ENCODE results near the gene CKAP5. TPM values are rescaled to one million over a fixed set of nuclear protein-coding genes. Genes with fewer than 3 reads are reported as not detected.

CKAP5 gene
- total RNA-seq, 2 experiments from 2014 or later = 23.2 to 26.9 TPM

DNA sequence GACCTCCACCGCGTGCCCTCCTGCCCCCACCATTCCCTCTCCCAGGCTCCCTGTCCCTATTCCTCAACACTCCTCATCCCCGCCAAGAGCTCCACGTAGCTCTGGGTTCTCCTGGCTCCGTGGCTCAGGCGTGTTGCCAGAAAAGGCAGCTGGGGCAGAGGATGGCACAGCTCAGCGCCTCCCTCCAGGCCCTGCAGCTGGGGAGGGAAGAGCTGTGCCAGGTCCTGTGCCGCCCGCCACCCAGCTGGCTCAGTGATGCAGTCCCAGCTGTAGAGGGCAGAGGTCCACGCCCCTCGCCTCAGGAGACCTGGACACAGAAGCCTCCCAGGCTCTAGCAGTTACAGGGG lies 149.9 kb downstream of the CKAP5 start:
- CTCF ChIA-PET = no interaction called here
- H3K9me3 Mint-ChIP-seq = no peaks in the 10 kb centered on the region
- peak overlapping the region; percentile 20 for H3K4me3 Mint-ChIP-seq
- peak in 1 of 14 experiments; percentile 9 for DNase-seq
- H3K4me3 ChIP-seq (ENCODE audit: low read length) = no peak overlapping the region
- H3K4me1 Mint-ChIP-seq (ENCODE audit: low read depth) = peaks cover 37% of the 10 kb centered on the region
- peaks cover 59% of the 10 kb centered on the region for H3K4me1 ChIP-seq (ENCODE audit: insufficient read depth, low read length)
- no peak overlapping the region for H3K27ac ChIP-seq (ENCODE audit: low read depth in 1 of 2, low read length in 2 of 2)
- peaks cover 69% of the 10 kb centered on the region for H3K36me3 Mint-ChIP-seq (ENCODE audit: low read depth)
- TF ChIP-seq, protein P1, sequence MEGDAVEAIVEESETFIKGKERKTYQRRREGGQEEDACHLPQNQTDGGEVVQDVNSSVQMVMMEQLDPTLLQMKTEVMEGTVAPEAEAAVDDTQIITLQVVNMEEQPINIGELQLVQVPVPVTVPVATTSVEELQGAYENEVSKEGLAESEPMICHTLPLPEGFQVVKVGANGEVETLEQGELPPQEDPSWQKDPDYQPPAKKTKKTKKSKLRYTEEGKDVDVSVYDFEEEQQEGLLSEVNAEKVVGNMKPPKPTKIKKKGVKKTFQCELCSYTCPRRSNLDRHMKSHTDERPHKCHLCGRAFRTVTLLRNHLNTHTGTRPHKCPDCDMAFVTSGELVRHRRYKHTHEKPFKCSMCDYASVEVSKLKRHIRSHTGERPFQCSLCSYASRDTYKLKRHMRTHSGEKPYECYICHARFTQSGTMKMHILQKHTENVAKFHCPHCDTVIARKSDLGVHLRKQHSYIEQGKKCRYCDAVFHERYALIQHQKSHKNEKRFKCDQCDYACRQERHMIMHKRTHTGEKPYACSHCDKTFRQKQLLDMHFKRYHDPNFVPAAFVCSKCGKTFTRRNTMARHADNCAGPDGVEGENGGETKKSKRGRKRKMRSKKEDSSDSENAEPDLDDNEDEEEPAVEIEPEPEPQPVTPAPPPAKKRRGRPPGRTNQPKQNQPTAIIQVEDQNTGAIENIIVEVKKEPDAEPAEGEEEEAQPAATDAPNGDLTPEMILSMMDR (IDR thresholded peaks at IDR 0.05) = no peak
- H3K27ac Mint-ChIP-seq = no peak overlapping the region
- no peak for ATAC-seq (ENCODE audit: poor library complexity)
- H3K36me3 ChIP-seq (ENCODE audit: insufficient read depth, low read length) = peaks cover 48% of the 10 kb centered on the region
- no peaks in the 10 kb centered on the region for H3K27me3 Mint-ChIP-seq
- no peaks in the 10 kb centered on the region for H3K9me3 ChIP-seq (ENCODE audit: control insufficient read depth in 1 of 2, insufficient read depth in 1 of 2, low read length in 2 of 2)
- POLR2A ChIA-PET = interaction anchor here (10.9 kb wide), 1 partner anchor 23 kb away, joined by 146 read pairs; no protein-coding TSS in a partner anchor
- intact Hi-C loops (cut with DNase I, micrococcal nuclease) = loop anchor here in 1 of 2 experiments (10.0 kb wide), 1 partner anchor 581 kb away; no protein-coding TSS in a partner anchor
- H3K27me3 ChIP-seq (ENCODE audit: control insufficient read depth in 1 of 2, insufficient read depth in 2 of 2, low read length in 2 of 2) = no peaks in the 10 kb centered on the region

DNA sequence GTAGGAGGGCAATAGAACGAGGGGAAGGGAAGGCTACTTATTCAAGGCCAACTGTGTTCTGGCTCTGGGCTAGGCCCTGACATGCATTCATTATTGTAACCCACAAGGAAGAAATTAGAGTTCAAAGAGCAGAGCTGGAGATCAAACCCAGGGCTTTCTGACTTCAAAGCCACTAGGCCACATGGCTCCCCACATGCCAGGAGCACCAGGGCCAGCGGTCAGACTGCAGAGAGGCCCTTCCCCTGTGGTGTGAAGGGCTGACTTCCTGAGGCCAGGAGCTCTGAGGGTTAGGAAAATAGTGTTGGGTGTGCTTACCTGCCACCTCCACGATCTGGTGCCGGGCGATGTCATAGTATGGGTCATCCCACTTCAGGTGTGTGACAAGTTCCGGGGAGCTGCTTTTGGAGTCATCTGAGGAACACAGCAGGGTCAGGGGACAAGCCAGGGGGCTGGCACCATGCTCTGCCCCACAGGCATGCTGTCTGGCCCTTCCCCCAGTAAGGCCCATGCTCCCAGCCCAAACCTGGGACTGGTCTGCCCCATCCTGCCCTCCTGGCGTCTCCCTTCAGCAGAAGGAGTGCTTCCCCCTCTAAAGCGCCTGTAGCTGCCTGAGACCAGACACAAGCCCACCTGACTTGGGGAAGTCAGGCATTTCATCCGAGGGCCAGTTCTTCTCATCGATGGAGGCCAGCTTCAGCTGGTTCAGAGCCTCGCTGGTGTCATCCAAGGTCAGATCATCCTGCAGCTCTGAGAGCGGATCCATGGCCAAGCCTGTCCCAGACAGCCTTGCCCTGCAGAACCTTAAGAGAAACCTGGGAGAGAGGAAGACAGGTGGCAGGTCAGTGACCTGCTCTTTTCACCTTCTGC lies 150.5 kb downstream of the CKAP5 start:
- no peak for ATAC-seq (ENCODE audit: poor library complexity)
- peak in 1 of 14 experiments; percentile 10 for DNase-seq
- CTCF ChIA-PET = no interaction called here
- TF ChIP-seq, protein P1 (IDR thresholded peaks at IDR 0.05) = no peak
- Mint-ChIP-seq H3K27ac (no peak overlapping the region), H3K9me3 (no peaks in the 10 kb centered on the region), H3K27me3 (no peaks in the 10 kb centered on the region), H3K4me1 (ENCODE audit: low read depth) (peaks cover 34% of the 10 kb centered on the region), H3K36me3 (ENCODE audit: low read depth) (peaks cover 69% of the 10 kb centered on the region), H3K4me3 (no peak overlapping the region)
- H3K4me1 ChIP-seq (ENCODE audit: insufficient read depth, low read length) = peaks cover 56% of the 10 kb centered on the region
- H3K27ac ChIP-seq (ENCODE audit: low read depth in 1 of 2, low read length in 2 of 2) = no peak overlapping the region
- H3K9me3 ChIP-seq (ENCODE audit: control insufficient read depth in 1 of 2, insufficient read depth in 1 of 2, low read length in 2 of 2) = no peaks in the 10 kb centered on the region
- peaks cover 54% of the 10 kb centered on the region for H3K36me3 ChIP-seq (ENCODE audit: insufficient read depth, low read length)
- intact Hi-C loops (cut with DNase I, micrococcal nuclease) = loop anchor here in 1 of 2 experiments (10.0 kb wide), 1 partner anchor 581 kb away; no protein-coding TSS in a partner anchor
- H3K27me3 ChIP-seq (ENCODE audit: control insufficient read depth in 1 of 2, insufficient read depth in 2 of 2, low read length in 2 of 2) = no peaks in the 10 kb centered on the region
- POLR2A ChIA-PET = interaction anchor here (10.9 kb wide), 1 partner anchor 23 kb away, joined by 146 read pairs; no protein-coding TSS in a partner anchor
- H3K4me3 ChIP-seq (ENCODE audit: low read length) = no peak overlapping the region

GRCh38 chr11:46694607-46695006 lies 151.5 kb downstream of the CKAP5 start:
- DNase-seq (no peak), ATAC-seq (ENCODE audit: poor library complexity) (no peak)
- Histone ChIP-seq H3K27ac (ENCODE audit: low read depth in 1 of 2, low read length in 2 of 2) (no peak overlapping the region), H3K9me3 (ENCODE audit: control insufficient read depth in 1 of 2, insufficient read depth in 1 of 2, low read length in 2 of 2) (no peaks in the 10 kb centered on the region), H3K4me1 (ENCODE audit: insufficient read depth, low read length) (peaks cover 54% of the 10 kb centered on the region), H3K4me3 (ENCODE audit: low read length) (no peak overlapping the region), H3K36me3 (ENCODE audit: insufficient read depth, low read length) (peaks cover 61% of the 10 kb centered on the region), H3K27me3 (ENCODE audit: control insufficient read depth in 1 of 2, insufficient read depth in 2 of 2, low read length in 2 of 2) (no peaks in the 10 kb centered on the region)
- Mint-ChIP-seq H3K4me3 (no peak overlapping the region), H3K9me3 (no peaks in the 10 kb centered on the region), H3K36me3 (ENCODE audit: low read depth) (peaks cover 66% of the 10 kb centered on the region), H3K27me3 (no peaks in the 10 kb centered on the region), H3K27ac (no peak overlapping the region), H3K4me1 (ENCODE audit: low read depth) (peaks cover 27% of the 10 kb centered on the region)
- intact Hi-C loops (cut with DNase I, micrococcal nuclease) = loop anchor here in 1 of 2 experiments (10.0 kb wide), 1 partner anchor 580 kb away; no protein-coding TSS in a partner anchor
- CTCF ChIA-PET = no interaction called here
- TF ChIP-seq, protein P1 (IDR thresholded peaks at IDR 0.05) = no peak
- POLR2A ChIA-PET = interaction anchor here (0.9 to 10.9 kb wide), 2 partner anchors 11 to 22 kb away, joined by 3 to 146 read pairs; no protein-coding TSS in a partner anchor

Data from CD4-positive, alpha-beta T cell (primary cell).